ENCODE measurements around the gene NXT1. TPM values are rescaled to one million over a fixed set of nuclear protein-coding genes. Genes with fewer than 3 reads are reported as not detected.
A peak's percentile ranks its signal among the peaks of the same experiment; 100 is the strongest.

Gene NXT1
- total RNA-seq, 2 donors from 2014 or later = 39.2 to 59.8 TPM

DNA sequence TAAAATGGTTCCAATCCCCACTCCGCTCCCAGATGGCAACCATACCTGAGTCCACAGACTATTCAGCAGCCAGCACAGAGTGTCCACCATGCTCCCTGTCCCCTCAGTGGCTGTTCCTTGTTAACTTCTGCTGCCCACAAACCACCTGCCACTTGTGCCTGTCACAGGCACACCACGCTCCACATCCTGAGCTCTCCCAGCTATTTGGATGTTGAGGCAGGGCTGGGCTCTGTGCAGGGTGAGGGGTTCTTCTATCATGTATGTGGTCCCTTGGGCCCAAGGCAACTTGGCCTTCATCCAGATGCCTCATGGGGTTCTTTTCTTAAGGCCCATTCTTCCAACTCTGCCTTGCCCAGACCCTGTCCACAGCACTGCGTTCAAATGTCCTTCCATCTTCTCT lies 34.0 kb upstream of the NXT1 start:
- Histone ChIP-seq H3K9me3 (no peaks in the 10 kb centered on the region), H3K27me3 (replicated peaks; ENCODE audit: insufficient read depth) (no peaks in the 10 kb centered on the region), H3K36me3 (no peaks in the 10 kb centered on the region), H3K4me3 (no peak overlapping the region), H3K4me1 (replicated peaks) (no peaks in the 10 kb centered on the region), H3K27ac (no peak overlapping the region)
- intact Hi-C loops (cut with DNase I) = no loop called here
- TF ChIP-seq POLR2A (IDR thresholded peaks at IDR 0.05) = no peak
- TF ChIP-seq, protein P1, sequence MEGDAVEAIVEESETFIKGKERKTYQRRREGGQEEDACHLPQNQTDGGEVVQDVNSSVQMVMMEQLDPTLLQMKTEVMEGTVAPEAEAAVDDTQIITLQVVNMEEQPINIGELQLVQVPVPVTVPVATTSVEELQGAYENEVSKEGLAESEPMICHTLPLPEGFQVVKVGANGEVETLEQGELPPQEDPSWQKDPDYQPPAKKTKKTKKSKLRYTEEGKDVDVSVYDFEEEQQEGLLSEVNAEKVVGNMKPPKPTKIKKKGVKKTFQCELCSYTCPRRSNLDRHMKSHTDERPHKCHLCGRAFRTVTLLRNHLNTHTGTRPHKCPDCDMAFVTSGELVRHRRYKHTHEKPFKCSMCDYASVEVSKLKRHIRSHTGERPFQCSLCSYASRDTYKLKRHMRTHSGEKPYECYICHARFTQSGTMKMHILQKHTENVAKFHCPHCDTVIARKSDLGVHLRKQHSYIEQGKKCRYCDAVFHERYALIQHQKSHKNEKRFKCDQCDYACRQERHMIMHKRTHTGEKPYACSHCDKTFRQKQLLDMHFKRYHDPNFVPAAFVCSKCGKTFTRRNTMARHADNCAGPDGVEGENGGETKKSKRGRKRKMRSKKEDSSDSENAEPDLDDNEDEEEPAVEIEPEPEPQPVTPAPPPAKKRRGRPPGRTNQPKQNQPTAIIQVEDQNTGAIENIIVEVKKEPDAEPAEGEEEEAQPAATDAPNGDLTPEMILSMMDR (IDR thresholded peaks at IDR 0.05) = no peak
- no peak for DNase-seq (ENCODE audit: low spot score)
- WGBS = 97% methylated on average over 3 of the region's 3 CpGs

DNA sequence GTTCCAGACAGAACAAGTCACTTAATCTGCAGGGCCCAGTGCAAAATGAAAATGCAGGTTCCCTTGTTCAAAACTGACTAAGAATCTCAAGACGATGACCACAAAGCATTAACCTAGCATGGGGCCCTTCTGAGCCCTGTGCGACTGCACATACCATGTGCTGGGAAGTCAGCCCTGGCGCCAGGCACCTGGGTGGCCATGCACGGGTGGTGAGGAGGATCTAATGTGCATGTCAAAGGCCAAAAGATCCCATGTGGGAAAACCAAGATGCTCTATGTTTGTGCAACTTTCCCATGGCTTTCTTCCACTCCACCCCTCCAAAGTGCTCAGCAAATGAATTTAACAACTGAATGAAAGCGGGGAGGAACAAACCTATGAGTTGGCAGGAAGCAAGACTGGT lies 33.5 kb upstream of the NXT1 start:
- H3K36me3 ChIP-seq = no peaks in the 10 kb centered on the region
- intact Hi-C loops (cut with DNase I) = no loop called here
- no peaks in the 10 kb centered on the region for H3K4me1 ChIP-seq (replicated peaks)
- DNase-seq (ENCODE audit: low spot score) = no peak
- H3K4me3 ChIP-seq = no peak overlapping the region
- H3K27me3 ChIP-seq (replicated peaks; ENCODE audit: insufficient read depth) = no peaks in the 10 kb centered on the region
- TF ChIP-seq, protein P1 (IDR thresholded peaks at IDR 0.05) = no peak
- TF ChIP-seq POLR2AphosphoS5 (IDR thresholded peaks at IDR 0.05) (no peak), POLR2A (IDR thresholded peaks at IDR 0.05) (no peak)
- no peaks in the 10 kb centered on the region for H3K9me3 ChIP-seq
- 90% methylated on average over 5 of the region's 5 CpGs for WGBS
- H3K27ac ChIP-seq = no peak overlapping the region

DNA sequence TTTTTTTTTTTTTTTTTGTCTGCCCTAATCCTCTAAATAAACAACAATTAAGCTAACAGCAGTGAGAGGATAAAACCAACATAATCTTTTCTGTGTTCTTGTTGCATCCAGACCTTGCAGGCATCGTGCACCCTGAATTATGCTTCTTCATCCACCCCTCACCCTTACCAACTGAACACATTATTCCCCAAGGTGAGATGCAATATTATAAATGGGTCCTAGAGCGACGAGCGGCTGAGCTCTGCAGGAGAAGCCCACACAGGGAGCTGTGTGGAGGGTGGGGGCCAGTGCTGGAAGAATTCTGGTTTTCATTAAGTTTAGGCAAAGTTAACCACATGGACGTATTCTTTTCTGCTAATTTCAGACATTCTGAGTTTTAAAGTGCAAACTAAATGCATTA lies 32.2 kb upstream of the NXT1 start:
- Histone ChIP-seq H3K36me3 (no peaks in the 10 kb centered on the region), H3K4me1 (replicated peaks) (no peaks in the 10 kb centered on the region), H3K4me3 (no peak overlapping the region), H3K27me3 (replicated peaks; ENCODE audit: insufficient read depth) (no peaks in the 10 kb centered on the region), H3K9me3 (no peaks in the 10 kb centered on the region), H3K27ac (no peak overlapping the region)
- TF ChIP-seq POLR2AphosphoS5 (IDR thresholded peaks at IDR 0.05) (no peak), POLR2A (IDR thresholded peaks at IDR 0.05) (no peak)
- TF ChIP-seq, protein P1 (IDR thresholded peaks at IDR 0.05) = no peak
- 73% methylated on average over 5 of the region's 5 CpGs for WGBS
- no peak for DNase-seq (ENCODE audit: low spot score)
- intact Hi-C loops (cut with DNase I) = no loop called here

DNA sequence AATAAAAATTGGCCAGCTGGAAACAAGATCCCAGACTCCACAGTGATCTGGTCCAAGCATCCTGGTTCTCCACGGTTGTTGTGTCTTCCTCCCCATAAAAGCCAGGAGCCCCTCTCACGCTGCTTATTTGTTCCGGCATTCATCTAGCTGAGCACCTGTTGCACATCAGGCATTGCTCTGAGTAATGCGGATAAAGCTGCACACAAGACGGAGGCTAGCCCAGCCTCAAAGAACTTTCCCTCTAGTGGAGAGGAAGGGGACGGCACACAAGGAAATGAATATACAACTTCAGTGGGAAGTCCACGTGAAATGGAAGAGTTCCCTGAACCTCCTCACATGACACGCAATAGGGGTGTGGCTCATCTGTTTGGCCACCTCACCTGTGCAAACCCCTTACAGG lies 30.3 kb upstream of the NXT1 start:
- TF ChIP-seq POLR2A (IDR thresholded peaks at IDR 0.05) (no peak), POLR2AphosphoS5 (IDR thresholded peaks at IDR 0.05) (no peak)
- TF ChIP-seq, protein P1 (IDR thresholded peaks at IDR 0.05) = peak in 1 of 4 experiments; percentile 11
- H3K4me3 ChIP-seq = no peak overlapping the region
- no peak overlapping the region for H3K27ac ChIP-seq
- no peaks in the 10 kb centered on the region for H3K36me3 ChIP-seq
- WGBS = 87% methylated on average over 8 of the region's 8 CpGs
- H3K27me3 ChIP-seq (replicated peaks; ENCODE audit: insufficient read depth) = no peaks in the 10 kb centered on the region
- no peaks in the 10 kb centered on the region for H3K9me3 ChIP-seq
- intact Hi-C loops (cut with DNase I) = no loop called here
- DNase-seq (ENCODE audit: low spot score) = no peak
- no peaks in the 10 kb centered on the region for H3K4me1 ChIP-seq (replicated peaks)

DNA sequence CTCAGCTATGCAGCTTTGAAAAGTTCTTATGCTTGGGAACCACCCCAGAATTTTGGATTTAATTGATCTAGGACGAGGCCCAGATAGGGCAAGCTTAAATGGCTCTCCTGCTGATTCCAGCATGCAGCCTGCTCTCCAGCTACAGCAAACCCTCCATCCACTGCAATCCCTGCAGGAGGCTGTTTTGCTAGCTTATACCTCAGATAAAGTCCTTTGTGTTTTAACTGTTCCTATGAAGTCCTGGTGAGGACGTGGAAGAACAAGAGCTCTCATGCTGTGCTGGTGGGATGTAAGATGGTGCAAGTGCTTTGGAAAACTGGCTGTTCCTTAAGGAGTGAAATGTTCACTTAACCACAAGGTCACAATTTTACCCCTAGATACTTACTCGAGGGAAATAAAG lies 25.5 kb upstream of the NXT1 start:
- TF ChIP-seq POLR2AphosphoS5 (IDR thresholded peaks at IDR 0.05) (no peak), POLR2A (IDR thresholded peaks at IDR 0.05) (no peak)
- TF ChIP-seq, protein P1 (IDR thresholded peaks at IDR 0.05) = no peak
- Histone ChIP-seq H3K27ac (no peak overlapping the region), H3K4me3 (no peak overlapping the region), H3K9me3 (no peaks in the 10 kb centered on the region), H3K27me3 (replicated peaks; ENCODE audit: insufficient read depth) (no peaks in the 10 kb centered on the region), H3K36me3 (no peaks in the 10 kb centered on the region), H3K4me1 (replicated peaks) (no peaks in the 10 kb centered on the region)
- intact Hi-C loops (cut with DNase I) = no loop called here
- no peak for DNase-seq (ENCODE audit: low spot score)
- WGBS = 82% methylated on average over 3 of the region's 3 CpGs
